ENCODE measurements around the gene ITGB5.

ITGB5 gene

DNA sequence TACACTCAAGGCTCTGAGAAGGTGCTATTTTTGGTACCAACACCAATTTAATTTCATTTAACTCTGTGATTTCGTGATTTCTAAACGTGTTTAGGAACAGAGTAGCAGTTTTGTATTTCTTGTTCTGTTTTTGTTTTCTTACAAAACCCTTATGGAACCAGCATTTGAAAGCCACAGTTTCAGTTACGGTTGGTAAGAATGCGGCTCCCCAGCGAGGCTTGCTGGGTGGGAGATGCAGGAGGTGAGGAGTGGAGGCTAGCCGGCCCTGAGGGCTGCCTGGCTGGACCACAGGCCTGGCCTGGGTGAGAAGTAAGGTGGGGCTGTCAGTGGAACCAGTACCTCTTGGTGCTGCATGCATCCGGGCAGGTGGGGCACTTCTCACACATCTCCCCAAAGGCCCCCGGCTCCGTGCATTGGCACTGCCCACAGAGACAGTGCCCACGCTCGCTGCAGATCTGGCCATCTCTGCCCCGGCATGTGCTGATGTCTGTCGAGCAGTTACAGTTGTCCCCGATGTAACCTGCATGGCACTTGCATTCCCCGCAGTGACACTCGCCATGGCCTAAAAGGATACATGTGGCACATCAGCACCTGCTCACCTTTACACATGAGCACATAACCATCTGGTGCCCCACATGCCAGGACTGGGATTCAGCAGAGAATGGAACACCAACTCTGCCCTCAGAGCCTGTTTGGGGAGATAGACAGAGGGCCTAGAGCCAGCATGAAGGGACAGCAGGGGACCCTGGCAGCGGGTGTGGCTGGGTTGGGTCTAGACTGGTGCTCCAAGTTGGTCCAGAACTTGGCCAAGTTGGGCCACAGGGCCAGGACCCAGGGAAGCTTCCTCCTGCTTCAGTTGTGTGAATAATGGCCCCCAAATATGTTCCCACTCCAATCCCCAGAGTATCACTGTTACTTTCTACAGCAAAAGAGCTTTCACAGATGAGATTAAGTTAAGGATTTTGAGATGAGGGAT, 113.5 kb downstream of the ITGB5 start:
- no peak for DNase-seq (ENCODE audit: extremely low read depth, low read depth)
- TF ChIP-seq, protein P1, sequence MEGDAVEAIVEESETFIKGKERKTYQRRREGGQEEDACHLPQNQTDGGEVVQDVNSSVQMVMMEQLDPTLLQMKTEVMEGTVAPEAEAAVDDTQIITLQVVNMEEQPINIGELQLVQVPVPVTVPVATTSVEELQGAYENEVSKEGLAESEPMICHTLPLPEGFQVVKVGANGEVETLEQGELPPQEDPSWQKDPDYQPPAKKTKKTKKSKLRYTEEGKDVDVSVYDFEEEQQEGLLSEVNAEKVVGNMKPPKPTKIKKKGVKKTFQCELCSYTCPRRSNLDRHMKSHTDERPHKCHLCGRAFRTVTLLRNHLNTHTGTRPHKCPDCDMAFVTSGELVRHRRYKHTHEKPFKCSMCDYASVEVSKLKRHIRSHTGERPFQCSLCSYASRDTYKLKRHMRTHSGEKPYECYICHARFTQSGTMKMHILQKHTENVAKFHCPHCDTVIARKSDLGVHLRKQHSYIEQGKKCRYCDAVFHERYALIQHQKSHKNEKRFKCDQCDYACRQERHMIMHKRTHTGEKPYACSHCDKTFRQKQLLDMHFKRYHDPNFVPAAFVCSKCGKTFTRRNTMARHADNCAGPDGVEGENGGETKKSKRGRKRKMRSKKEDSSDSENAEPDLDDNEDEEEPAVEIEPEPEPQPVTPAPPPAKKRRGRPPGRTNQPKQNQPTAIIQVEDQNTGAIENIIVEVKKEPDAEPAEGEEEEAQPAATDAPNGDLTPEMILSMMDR (IDR thresholded peaks at IDR 0.05; ENCODE audit: low read depth, low read length), result no peak

DNA sequence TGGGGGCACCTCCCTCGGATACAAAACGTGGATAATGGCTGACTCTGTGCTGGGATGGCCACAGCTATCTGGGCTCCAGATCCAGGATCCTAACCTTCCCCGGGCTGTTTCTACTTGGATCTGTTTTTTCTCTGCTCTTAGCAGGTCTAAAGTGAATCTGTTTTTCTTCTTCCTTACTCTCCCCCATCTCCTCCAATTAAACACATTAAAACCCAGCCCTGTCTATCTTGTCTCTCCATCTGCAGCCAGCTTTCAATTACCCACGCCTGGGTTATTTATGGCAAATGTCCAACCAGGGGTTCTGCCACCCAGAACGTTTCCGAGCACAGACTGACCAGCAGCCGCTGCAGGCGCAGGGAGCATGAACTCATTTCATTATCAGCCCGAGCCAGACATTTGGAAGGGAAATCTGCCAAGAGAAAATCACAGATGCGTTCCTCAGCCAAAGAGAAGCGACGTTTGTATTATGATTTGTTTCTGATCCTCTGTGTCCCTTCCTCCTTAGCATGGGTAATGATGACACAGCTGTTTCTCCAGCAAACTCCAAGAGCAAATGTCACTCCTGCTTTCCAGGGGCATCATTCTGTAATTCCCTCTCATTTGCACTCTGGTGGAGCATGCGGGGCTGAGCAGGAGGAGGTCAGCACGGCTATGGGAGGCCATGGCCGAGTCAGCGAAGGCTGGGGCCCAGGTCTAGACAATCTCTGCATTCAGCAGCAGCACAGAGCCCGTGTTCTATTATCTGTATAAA, 114.9 kb downstream of the ITGB5 start:
- no peak for DNase-seq (ENCODE audit: extremely low read depth, low read depth)
- TF ChIP-seq, protein P1 (IDR thresholded peaks at IDR 0.05; ENCODE audit: low read depth, low read length), result no peak

DNA sequence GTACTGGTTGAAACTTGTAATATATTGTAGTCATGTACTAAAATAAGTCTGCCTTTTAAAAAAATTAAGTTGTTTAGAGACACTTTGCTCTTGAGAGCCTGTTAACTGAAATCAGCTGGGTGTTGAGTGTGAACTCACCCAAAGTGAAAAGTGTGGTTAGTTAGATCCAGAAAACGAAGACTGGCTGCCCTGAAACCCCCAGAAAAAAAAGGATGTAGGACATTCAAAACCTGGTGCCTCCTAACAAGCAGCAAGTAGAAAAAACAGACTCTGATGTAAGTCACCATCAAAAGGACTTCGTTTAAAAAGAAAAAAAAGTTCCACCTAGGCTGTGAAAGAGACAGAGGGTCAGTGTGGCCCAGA, 116.1 kb downstream of the ITGB5 start:
- TF ChIP-seq, protein P1 (IDR thresholded peaks at IDR 0.05; ENCODE audit: low read depth, low read length), result no peak
- no peak for DNase-seq (ENCODE audit: extremely low read depth, low read depth)

DNA sequence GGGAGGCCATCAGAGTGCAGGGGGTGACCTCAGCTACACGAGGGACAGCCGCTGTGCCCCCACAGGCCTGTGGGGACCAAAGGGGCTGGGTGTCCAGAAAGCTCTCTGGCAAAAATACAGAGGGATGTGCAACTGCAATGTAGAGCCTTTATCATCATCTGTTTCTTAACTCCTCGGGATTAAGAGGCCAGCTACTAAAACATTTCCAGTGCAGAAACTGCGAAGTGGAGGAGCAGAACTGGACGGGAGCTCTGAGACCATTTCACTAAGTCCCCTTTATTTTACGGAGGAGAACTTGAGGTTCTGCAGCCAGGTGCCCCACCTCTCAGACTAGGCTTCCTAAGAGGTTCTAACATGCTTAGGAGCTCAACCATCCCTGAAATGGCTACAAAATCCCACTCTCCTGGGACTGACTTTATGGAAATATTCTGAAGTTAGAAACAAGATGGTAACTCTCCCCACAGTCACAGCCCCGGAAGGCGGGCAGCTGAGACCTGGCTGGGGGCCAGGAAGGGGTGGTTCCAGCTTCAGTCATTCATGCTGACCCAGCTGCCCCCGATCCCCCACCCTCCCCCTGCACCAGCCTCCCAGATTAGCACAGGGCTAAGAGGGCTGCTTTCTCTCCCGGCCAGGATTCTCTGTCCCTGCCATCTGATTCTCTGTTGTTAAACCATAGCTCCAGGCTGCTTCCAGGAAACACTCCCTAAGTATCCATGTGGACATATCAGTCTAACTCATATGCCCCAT, 116.7 kb downstream of the ITGB5 start:
- TF ChIP-seq, protein P1 (IDR thresholded peaks at IDR 0.05; ENCODE audit: low read depth, low read length), result no peak
- no peak for DNase-seq (ENCODE audit: extremely low read depth, low read depth)

DNA sequence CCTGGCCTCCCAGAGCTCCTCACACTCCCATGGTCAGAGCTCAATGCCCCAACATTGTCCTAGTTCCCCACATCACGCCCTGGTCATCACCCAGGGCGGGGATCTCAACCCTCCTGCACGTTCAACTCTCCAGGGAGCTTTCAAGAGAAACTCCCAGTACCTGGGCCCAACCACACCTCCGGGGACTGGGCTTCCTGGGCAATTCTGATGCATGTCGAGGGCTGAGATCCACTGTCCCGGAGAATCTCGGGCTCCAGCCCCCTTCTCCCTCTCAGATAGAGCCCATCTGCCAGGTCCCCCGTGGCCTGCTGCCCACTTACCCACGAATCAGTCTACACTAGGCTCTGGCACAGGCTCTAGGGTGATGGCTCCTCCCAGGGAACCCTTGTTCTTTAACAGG, 117.7 kb downstream of the ITGB5 start:
- DNase-seq (ENCODE audit: extremely low read depth, low read depth), result no peak
- TF ChIP-seq, protein P1 (IDR thresholded peaks at IDR 0.05; ENCODE audit: low read depth, low read length), result no peak

DNA sequence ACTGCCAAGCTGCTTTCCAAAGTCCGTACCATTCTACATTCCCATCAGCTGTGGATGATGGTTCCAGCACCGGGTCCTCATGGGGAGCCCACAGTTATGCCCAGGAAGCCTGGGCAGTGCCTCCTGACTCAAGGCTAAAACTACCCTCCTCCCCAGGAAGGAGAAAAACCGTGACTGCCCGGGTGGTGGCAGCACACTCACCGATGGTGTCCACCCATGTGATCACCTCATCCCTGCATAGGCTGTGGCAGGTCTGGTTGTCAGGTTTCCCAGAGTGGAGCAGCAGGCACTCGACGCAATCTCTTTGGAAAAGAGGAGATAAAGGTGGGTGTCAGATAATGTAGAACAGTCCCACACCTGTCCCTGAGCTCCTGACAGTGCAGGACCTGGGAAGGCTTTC, 118.4 kb downstream of the ITGB5 start:
- DNase-seq (ENCODE audit: extremely low read depth, low read depth), result no peak
- TF ChIP-seq, protein P1 (IDR thresholded peaks at IDR 0.05; ENCODE audit: low read depth, low read length), result no peak
